HG02981 (cell line): ENCODE data around the gene SGK1.
"Not testable (repeated sequence)": the region's sequence is repeated elsewhere in the genome, so short reads cannot be mapped to it uniquely, and the experiment has no call there.

Experiments
- ATAC-seq: cut with Tn5 transposase; IDR thresholded peaks from one replicate; pipeline ENCODE4 v1.9.1; 2021; ENCODE audit warnings: mild to moderate bottlenecking, moderate library complexity; ENCODE audit not compliant: unreplicated experiment

SGK1 gene

DNA sequence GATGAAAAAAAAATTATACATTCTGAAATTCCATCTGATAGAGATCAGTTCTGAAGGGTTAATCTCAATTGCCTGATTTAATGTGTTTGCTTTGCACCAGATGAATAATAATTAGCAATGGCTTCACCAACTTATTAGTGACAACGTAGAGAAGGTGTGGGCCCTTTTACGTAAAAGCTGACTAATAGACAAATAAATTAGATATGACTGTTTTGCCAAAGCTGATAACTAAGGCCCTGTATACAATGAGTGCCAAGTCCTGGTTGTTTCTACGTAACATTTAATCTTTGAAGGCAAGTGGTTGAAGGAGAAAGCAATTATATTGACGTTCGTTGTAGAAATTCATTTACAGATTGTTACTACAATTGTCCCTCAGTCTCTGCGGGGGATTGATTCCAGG, 10.8 kb downstream of the SGK1 start:
- ATAC-seq: no peak

DNA sequence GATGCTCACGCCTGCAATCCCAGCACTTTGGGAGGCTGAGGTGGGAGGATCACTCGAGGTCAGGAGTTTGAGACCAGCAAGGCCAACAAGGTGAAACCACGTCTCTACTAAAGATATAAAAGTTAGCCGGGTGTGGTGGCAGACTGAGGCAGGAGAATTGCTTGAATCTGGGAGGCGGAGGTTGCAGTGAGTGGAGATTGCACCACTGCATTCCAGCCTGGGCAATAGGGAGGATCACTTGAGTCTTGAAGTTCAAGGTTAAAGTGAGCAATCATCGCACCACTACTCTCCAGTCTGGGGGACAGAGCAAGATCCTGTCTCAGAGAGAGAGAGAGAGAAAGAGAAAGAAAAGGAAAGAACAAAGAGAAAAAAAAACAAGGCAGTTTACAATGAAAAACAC, 13.5 kb downstream of the SGK1 start:
- ATAC-seq: not testable (repeated sequence)

DNA sequence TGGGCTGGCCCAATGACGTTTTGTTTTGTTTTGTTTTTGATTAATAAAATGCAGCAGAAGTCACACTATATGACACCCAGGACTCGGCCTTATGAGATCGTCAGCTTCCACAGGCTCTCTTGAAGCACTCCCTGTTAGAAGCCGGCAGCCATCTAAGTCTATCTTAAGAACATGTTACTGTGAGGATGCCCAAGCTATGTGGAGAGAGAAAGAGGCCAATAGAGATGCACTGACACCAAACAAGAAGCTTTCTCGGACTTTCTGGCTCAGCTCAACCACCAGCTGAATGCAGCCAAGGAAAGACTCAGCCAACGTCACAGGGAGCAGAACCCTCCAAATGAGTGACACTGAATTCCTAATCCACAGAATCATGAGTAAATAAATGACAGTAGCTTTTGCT, 14.0 kb downstream of the SGK1 start:
- no peak for ATAC-seq

DNA sequence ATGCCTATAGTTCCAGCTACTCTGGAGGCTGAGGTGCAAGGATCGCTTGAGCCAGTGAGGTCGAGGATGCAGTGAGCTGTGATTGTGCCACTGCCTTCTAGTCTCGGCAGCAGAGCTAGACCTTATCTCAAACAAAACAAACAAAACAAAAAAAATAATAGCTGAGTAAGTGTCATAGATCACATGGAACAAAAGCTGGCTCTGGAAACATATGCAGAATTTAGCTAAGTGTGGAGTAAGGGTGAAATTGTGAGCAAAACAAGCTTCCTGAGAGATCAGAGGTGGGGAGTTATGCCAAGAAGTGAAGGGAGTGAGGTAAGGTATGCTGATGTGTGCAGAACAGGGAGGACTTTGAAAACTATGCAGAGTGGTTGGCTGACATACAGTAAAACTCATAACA, 18.7 kb downstream of the SGK1 start:
- no peak for ATAC-seq

DNA sequence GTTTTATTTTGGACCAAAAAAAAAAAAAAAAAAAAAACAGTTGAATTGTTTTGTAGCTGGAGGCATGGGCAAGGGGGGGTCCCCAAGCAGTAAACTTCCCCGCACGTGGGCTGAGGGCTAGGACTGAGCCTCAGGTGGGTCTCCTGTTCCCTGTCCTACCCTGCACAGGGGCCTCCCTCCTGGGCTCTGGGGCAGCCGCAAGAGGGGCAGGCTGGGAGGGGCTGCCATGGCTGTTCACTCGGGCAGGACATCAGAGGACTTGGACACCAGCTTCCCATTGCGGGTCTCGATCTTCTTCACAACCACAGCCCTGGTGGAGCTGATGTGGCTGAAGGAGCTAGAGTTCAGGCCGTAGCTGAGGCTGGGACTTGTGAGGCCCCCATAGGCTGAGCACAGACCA, 21.1 kb downstream of the SGK1 start:
- ATAC-seq: no peak

DNA sequence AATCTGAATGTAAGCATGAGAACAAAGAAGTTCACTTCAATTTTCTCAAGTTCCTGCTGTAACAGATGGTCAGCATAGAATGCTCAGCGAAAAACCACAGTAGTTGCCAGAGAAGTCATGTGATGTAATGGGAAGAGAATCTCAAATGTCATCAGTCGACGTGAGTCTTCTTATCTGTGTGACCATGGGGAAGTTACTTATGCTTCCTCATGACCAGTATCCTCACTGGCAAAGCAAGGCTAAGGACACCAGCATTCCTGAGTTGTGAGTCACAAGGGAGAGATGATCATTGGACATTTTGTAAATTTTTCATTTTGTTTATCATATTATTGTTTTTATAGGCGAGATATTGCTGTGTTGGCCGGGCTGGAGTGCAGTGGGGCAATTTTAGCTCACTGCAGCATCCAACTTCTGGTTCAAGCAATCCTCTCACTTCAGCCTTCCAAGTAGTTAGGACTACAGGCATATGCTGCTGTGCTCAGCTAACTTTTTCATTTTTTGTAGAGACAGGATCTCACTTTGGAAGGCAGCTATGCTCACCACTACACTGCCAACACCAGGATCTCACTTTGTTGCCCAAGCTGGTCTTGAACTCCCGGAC, 21.9 kb downstream of the SGK1 start:
- ATAC-seq: peak; percentile 69

DNA sequence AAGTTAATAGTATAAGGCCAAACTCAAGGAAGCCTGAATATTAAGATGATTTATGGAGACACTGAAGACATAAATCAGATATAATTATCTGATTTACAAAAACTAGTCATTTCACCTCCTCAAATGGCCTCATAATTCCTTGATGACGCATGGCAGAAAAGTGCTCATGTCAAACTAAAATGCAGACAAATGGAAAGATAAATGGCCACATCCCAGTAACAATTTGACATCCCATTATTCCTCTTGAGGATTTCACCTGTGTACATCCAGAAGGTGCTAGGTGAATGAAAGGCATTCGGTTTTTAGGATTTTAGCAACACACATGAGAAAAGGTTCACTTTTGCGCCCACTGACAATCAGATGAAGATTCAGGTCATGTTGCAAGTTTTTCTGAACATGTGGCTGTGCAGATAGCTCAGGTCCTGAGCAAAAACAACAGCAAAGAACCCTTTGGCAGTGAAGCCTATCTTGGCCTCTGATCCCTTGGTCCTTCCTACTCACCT, 24.2 kb downstream of the SGK1 start:
- ATAC-seq: no peak

DNA sequence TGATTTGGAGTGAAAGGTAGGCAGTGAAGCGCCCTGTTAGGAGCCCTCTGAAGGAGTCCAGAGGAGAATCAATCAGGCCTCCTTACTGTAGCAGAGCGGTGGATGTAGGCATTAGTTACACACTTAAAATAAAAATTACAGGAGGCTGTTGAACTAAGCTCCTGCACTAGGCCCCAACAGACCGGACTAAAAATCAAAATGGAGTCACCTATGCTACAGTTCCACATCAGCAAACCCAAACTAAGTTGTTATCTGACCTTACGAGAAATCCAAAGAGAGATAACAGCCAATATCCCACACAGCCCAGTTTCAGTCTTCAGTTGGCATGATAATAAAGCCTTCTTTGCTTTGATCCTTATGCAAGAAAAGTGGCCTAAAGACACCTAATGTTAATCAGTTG, 26.8 kb downstream of the SGK1 start:
- no peak for ATAC-seq

DNA sequence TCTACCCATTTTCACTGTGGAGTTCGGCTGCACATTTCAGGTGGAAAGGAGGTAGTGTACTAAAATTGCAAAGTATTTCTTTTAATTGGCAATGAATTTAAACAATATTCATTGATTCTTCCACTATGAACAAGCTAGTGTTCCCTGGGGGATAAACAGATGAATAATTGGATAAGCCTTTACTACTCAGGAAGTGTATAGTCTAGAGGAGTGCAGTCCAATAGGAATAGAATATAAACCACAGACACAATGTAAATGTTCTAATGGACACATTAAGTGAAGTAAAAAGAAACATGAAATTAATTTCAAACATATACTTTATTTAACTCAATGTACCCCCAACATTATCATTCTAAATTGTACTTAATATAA, 28.7 kb downstream of the SGK1 start:
- no peak for ATAC-seq

DNA sequence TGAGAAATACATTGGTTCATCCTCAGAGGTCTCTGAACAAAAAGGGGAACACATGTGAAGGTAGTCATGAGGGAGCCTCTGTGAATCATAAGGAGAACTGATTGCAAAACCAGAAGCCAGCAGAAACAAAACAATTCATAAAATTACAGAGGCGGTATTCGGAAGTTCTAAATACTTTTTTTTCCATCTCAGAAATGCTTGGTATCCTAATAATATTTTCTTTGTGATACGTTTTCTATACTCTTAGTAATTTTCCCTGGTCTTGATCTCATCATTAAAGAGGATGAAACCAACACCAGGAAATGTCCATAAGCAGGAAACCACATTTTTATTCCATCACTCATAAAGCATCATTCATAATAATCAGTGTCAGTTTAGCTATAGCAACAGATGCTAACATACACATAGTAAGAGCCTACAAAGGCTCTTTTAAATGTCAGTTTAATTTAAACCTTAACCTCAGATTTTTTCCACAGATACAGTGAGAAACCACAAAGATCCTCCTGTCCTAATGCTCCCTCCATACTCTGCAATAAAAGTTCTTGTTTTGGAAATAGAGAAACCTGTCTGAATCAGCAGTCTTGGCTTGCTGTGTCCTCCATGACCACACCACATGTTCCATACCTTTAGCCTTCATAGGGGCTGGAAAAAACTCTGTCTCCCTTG, 29.2 kb downstream of the SGK1 start:
- peak; percentile 70 for ATAC-seq

DNA sequence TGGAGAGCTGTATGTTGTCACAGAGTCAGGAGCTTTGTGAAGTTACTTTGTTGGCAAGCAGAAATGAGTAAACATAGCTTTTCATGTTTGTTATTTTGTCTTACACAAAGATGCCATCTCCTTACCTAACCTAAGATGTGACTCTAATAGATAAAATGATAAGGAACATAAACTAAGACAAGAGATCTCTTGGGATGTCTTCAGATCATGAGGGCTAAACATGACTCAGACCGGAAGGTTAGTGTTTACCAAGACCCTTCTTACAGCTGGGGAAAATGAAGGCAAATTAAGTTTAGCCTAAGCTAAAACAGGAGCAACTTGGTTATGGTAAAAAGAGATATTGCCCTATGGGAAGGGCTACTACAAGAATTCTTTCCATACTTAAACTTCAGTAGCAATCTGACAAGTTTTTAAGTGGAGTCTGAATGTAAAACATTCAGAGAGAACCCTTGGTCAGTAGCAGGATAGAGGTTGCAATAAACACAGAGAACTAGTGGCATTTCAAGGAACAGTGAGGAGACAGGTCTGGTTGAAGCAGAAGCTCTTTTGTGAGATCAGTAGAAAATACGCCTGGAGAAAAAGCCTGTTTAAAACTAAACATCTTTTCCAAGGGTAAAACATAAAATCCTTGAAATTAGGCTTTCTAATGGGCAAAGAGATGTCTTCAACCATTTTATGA, 29.9 kb downstream of the SGK1 start:
- ATAC-seq: peak; percentile 39

DNA sequence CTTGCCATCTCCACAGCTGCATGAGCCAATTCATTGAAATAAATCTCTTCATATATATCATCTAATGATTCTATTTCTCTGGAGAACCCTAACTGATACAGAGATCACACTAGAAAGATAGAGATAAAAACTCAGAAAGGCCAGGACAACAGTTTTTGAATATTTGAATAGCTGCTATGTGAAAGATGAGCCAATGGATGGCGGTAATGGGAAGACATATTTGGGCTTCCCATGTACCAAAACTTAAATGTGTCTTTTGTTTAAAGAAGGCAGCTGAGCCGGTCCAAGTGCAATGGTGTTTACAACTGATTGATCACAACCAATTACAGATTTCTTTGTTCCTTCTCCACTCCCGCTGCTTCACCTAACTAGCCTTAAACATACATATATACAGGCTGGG, 35.1 kb downstream of the SGK1 start:
- no peak for ATAC-seq

DNA sequence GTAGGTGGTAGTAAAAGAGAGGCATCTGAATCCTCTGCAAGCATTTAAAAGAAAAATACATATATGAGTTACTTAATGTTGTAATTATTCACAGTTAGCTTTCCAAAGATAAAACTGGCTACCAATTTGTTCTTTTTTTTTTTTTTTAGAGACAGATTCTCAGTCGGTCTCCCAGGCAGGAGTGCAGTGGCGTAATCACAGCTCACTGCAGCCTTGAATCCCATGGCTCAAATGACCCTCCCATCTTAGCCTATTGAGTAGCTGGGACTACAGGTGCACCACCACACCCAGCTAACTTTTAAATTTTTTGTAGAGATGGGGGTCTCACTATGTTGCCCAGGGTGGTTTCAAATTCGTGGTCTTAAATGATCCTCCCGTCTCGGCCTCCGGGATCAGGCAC, 36.5 kb downstream of the SGK1 start:
- no peak for ATAC-seq

DNA sequence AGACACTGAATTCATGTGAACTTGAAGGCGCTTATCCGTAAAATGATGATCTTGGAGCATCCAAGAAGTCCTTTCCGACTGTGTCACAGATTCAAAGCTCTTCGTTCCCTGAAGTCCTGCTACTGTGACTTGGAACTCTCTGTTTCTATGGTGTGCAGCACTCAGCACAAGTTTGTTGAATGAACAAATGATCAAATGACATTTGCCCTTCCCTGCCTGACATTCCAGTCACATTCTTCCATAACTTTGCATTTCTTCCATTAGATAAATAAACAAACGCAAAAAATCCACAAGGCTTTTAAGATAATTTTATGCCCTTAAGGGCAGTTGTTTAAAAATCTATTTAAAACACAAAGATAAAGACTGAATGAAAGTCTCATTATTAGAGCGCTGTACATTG, 39.9 kb downstream of the SGK1 start:
- no peak for ATAC-seq

DNA sequence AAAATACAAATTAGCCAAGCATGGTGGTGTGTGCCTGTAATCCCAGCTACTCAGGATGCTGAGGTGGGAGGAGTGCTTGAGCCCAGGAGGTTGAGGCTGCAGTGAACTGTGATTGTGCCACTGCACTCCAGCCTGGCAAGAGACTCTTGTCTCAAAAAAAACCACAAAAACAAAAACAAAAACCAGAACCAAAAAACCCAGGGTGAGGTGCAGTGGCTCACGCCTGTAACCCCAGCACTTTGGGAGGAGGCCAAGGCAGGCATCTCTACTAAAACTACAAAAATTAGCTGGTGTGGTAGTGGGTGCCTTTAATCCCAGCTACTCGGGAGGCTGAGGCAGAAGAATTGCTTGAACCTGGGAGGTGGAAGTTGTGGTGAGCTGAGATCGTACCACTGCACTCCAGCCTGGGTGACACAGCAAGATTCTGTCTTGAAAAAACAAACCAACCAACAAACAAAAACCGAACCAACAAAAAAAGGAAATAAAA, 41.0 kb downstream of the SGK1 start:
- ATAC-seq: not testable (repeated sequence)

DNA sequence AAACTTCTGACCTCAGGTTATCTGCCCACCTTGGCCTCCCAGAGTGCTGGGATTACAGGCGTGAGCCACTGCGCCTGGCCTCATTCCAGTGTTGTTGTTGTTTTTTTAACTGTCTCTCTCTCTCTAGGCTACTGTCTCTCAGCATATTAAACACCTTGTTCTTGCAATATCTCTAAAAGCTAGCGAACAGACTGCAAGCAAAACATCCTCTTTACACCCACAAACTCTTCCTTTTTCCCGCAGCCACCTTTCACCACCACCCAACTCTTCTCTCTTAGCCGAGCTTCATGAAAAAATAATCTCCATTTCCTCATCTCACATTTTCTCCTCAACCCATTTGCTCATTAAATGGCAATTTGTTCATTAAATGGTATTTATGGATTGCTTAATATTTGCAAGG, 45.5 kb downstream of the SGK1 start:
- ATAC-seq: no peak

DNA sequence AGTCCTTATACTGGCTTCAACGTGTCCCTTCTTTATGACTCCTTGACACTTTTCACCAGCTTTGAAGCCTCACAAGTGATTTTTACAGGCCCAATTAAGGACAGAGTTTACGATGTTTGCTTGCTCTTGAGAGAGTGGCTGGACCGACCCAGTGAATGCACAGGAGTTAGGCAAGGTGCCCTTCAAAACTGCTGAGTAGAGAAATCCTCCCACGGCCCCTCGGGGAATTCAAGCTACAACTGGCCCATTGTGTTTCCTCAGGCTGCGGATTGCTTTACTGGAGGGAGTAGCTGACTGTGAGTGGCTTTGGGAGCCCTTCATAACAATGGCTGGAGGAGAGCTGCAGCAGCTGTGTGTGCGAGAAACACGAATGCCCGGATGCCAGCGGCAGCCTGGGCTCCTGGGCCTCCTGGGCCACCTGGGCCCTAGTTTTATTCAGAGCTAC, 50.0 kb downstream of the SGK1 start:
- ATAC-seq: no peak

DNA sequence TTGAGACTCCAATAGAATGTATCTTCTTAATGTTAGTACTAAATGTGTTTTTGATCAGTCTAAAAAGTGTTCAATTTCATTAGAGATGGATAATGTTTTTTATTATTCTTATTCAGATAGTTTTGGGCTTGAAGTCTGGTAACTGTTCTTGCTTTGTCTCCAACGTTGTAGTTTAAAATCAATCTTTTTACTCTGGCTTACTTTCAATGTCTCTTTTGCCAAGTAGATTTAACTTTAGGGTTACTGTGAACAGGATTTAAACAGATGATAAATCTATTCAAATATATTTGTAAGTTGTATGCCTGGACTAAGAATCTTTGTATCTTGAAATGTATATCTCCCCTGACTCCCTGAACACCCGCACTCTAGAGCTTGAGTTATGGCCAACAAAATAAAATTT, 51.1 kb downstream of the SGK1 start:
- no peak for ATAC-seq

DNA sequence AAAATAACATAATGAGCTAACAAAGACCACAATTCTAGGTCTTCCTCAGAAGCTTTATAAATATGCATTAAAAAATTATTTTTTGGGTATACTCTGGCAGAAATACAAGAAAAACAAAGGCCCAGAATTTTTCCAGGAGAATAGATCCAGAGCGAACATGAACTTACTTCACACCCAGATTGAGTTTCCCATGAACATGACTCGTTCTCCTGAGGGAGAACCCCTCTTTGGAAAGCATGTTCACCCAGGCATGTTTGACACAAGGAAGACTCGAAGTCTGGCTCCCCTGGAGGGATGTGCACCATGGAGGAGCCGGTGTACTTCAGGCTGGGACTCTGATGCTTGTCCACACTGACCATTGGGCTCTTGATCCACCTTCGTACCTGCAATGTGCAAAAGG, 56.1 kb downstream of the SGK1 start:
- ATAC-seq: no peak

DNA sequence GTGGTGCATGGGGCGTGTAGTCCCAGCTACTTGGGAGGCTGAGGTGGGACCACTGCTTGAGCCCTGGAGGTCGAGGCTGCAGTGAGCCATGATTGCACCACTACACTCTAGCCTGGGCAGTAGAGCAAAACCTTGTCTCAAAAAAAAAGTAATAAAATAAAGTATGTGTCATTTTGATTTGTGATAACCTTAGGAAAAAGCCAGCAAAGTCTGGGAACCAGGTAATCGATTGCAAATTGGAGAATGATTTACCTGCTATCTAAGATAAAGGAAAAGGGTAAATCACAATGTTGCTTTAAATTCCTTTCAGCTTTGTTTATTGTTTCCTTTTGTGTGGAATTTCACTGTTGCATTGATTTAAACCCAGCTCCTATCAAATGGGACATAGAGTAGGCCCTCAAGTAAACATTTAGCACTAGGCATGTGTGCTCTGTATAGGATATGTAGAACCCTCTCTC, 59.0 kb downstream of the SGK1 start:
- no peak for ATAC-seq

DNA sequence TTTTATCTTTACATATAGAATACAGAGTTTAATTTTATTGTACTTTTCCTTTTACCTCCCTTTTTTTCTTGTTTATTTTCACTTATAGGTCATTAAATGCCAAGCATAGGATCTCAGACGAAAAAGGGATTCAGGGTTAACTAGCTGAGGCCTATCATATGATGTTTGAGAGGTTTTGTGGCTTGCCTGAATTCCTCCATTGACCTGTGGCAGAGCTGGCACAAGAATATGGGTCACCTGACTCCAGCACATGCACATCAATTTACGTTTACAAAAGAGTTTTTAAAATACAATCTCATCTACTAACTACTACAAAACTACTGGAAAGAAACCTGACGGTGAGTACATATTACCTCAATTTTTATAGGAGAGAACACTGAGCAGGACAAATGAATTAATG, 60.4 kb downstream of the SGK1 start:
- ATAC-seq: no peak

DNA sequence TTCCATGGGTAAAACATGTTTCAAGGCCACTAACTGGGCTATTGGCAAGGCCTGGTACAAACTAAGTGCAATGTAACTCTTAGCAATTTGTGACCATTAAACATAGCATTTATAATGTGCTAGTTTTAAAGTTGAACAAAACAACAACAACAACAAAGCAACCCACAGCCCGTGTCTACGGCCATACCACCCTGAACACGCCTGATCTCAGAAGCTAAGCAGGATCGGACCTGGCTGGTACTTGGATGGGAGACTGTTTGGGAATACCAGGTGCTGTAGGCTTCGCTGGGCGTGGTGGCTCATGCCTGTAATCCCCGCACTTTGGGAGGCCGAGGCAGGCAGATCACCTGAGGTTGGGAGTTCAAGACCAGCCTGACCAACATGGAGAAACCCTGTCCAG, 61.0 kb downstream of the SGK1 start:
- ATAC-seq: no peak
